Measurements from ENCODE around the gene UIMC1.

UIMC1 gene

GRCh38 chr5:176878463-176878862, 128.1 kb downstream of the UIMC1 start:
- ChIA-PET CTCF (interaction anchor here (1.4 kb wide), 1 partner anchor 11 kb away, joined by 3 read pairs; no protein-coding TSS in a partner anchor), POLR2A (no interaction called here)
- H3K27ac ChIP-seq (ENCODE audit: insufficient read depth in 1 of 2, low read depth in 1 of 2, low read length in 2 of 2, poor library complexity in 1 of 2, severe bottlenecking in 2 of 2), result no peak overlapping the region
- peaks cover 0 to 5% (median 0%) of the 10 kb centered on the region in 5 experiments for H3K9me3 ChIP-seq (ENCODE audit: control extremely low read depth in 1 of 5, control insufficient read depth in 4 of 5, insufficient read depth in 2 of 5, low read depth in 1 of 5, low read length in 4 of 5)
- H3K27me3 ChIP-seq (replicated peaks in 2 of 5; ENCODE audit: control insufficient read depth in 4 of 5, insufficient read depth in 5 of 5, low read length in 4 of 5), result peaks cover 0 to 55% (median 10%) of the 10 kb centered on the region in 5 experiments
- no peak overlapping the region for H3K4me3 ChIP-seq (ENCODE audit: control insufficient read depth in 1 of 7, extremely low read depth in 1 of 7, insufficient read depth in 4 of 7, low read depth in 2 of 7, low read length in 6 of 7)
- no peak for DNase-seq
- H3K36me3 ChIP-seq (ENCODE audit: control insufficient read depth in 4 of 4, insufficient read depth in 4 of 4, low read length in 3 of 4), result no peaks in the 10 kb centered on the region
- WGBS (ENCODE audit: insufficient coverage), result 94% methylated on average over 8 of the region's 12 CpGs
- peaks cover 0 to 18% (median 13%) of the 10 kb centered on the region in 4 experiments for H3K4me1 ChIP-seq (ENCODE audit: control extremely low read depth in 1 of 4, control insufficient read depth in 4 of 4, insufficient read depth in 4 of 4, low read length in 3 of 4)

GRCh38 chr5:176877793-176878331, 128.7 kb downstream of the UIMC1 start:
- WGBS (ENCODE audit: insufficient coverage), result 93% methylated on average over 20 of the region's 21 CpGs
- no peak overlapping the region for H3K4me3 ChIP-seq (ENCODE audit: control insufficient read depth in 1 of 7, extremely low read depth in 1 of 7, insufficient read depth in 4 of 7, low read depth in 2 of 7, low read length in 6 of 7)
- peaks cover 0 to 18% (median 13%) of the 10 kb centered on the region in 4 experiments for H3K4me1 ChIP-seq (ENCODE audit: control extremely low read depth in 1 of 4, control insufficient read depth in 4 of 4, insufficient read depth in 4 of 4, low read length in 3 of 4)
- ChIA-PET POLR2A (no interaction called here), CTCF (interaction anchor here (1.4 kb wide), 1 partner anchor 10 kb away, joined by 3 read pairs; no protein-coding TSS in a partner anchor)
- peaks cover 0 to 5% (median 0%) of the 10 kb centered on the region in 5 experiments for H3K9me3 ChIP-seq (ENCODE audit: control extremely low read depth in 1 of 5, control insufficient read depth in 4 of 5, insufficient read depth in 2 of 5, low read depth in 1 of 5, low read length in 4 of 5)
- H3K27ac ChIP-seq (ENCODE audit: insufficient read depth in 1 of 2, low read depth in 1 of 2, low read length in 2 of 2, poor library complexity in 1 of 2, severe bottlenecking in 2 of 2), result no peak overlapping the region
- H3K36me3 ChIP-seq (ENCODE audit: control insufficient read depth in 4 of 4, insufficient read depth in 4 of 4, low read length in 3 of 4), result no peaks in the 10 kb centered on the region
- DNase-seq, result no peak
- peaks cover 0 to 55% (median 10%) of the 10 kb centered on the region in 5 experiments for H3K27me3 ChIP-seq (replicated peaks in 2 of 5; ENCODE audit: control insufficient read depth in 4 of 5, insufficient read depth in 5 of 5, low read length in 4 of 5)

GRCh38 chr5:176876506-176877431, 129.8 kb downstream of the UIMC1 start:
- Histone ChIP-seq H3K36me3 (ENCODE audit: control insufficient read depth in 4 of 4, insufficient read depth in 4 of 4, low read length in 3 of 4) (no peaks in the 10 kb centered on the region), H3K9me3 (ENCODE audit: control extremely low read depth in 1 of 5, control insufficient read depth in 4 of 5, insufficient read depth in 2 of 5, low read depth in 1 of 5, low read length in 4 of 5) (peaks cover 0 to 5% (median 0%) of the 10 kb centered on the region in 5 experiments), H3K27me3 (replicated peaks in 2 of 5; ENCODE audit: control insufficient read depth in 4 of 5, insufficient read depth in 5 of 5, low read length in 4 of 5) (peaks cover 0 to 50% (median 9%) of the 10 kb centered on the region in 5 experiments), H3K27ac (ENCODE audit: insufficient read depth in 1 of 2, low read depth in 1 of 2, low read length in 2 of 2, poor library complexity in 1 of 2, severe bottlenecking in 2 of 2) (no peak overlapping the region), H3K4me3 (ENCODE audit: control insufficient read depth in 1 of 7, extremely low read depth in 1 of 7, insufficient read depth in 4 of 7, low read depth in 2 of 7, low read length in 6 of 7) (no peak overlapping the region), H3K4me1 (ENCODE audit: control extremely low read depth in 1 of 4, control insufficient read depth in 4 of 4, insufficient read depth in 4 of 4, low read length in 3 of 4) (peaks cover 0 to 18% (median 13%) of the 10 kb centered on the region in 4 experiments)
- no peak for DNase-seq
- POLR2A ChIA-PET, result interaction anchor here (0.6 kb wide), 1 partner anchor 10 kb away, joined by 5 read pairs; no protein-coding TSS in a partner anchor
- 96% methylated on average over 7 of the region's 24 CpGs for WGBS (ENCODE audit: insufficient coverage)
- CTCF ChIA-PET, result interaction anchor here (1.2 kb wide), 1 partner anchor 260 kb away, joined by 3 read pairs; no protein-coding TSS in a partner anchor

- CTCF ChIA-PET, result interaction anchor here (1.2 kb wide), 1 partner anchor 261 kb away, joined by 3 read pairs; no protein-coding TSS in a partner anchor
- peak; percentile 42 to 81 (median 77) for DNase-seq
- Histone ChIP-seq H3K27me3 (replicated peaks in 2 of 5; ENCODE audit: control insufficient read depth in 4 of 5, insufficient read depth in 5 of 5, low read length in 4 of 5) (peaks cover 0 to 48% (median 9%) of the 10 kb centered on the region in 5 experiments), H3K4me1 (ENCODE audit: control extremely low read depth in 1 of 4, control insufficient read depth in 4 of 4, insufficient read depth in 4 of 4, low read length in 3 of 4) (peaks cover 0 to 18% (median 13%) of the 10 kb centered on the region in 4 experiments), H3K9me3 (ENCODE audit: control extremely low read depth in 1 of 5, control insufficient read depth in 4 of 5, insufficient read depth in 2 of 5, low read depth in 1 of 5, low read length in 4 of 5) (peaks cover 0 to 5% (median 0%) of the 10 kb centered on the region in 5 experiments), H3K36me3 (ENCODE audit: control insufficient read depth in 4 of 4, insufficient read depth in 4 of 4, low read length in 3 of 4) (no peaks in the 10 kb centered on the region), H3K27ac (ENCODE audit: insufficient read depth in 1 of 2, low read depth in 1 of 2, low read length in 2 of 2, poor library complexity in 1 of 2, severe bottlenecking in 2 of 2) (no peak overlapping the region), H3K4me3 (ENCODE audit: control insufficient read depth in 1 of 7, extremely low read depth in 1 of 7, insufficient read depth in 4 of 7, low read depth in 2 of 7, low read length in 6 of 7) (peak overlapping the region in 2 of 7 experiments; percentile 19 to 53)
- POLR2A ChIA-PET, result interaction anchor here (0.6 kb wide), 1 partner anchor 10 kb away, joined by 5 read pairs; no protein-coding TSS in a partner anchor
- 5% methylated on average over 22 of the region's 27 CpGs for WGBS (ENCODE audit: insufficient coverage)
These were observed 130.6 kb downstream of the UIMC1 start for GRCh38 chr5:176875783-176876505.

GRCh38 chr5:176875014-176875550, 131.5 kb downstream of the UIMC1 start:
- H3K9me3 ChIP-seq (ENCODE audit: control extremely low read depth in 1 of 5, control insufficient read depth in 4 of 5, insufficient read depth in 2 of 5, low read depth in 1 of 5, low read length in 4 of 5), result peaks cover 0 to 9% (median 0%) of the 10 kb centered on the region in 5 experiments
- no peaks in the 10 kb centered on the region for H3K36me3 ChIP-seq (ENCODE audit: control insufficient read depth in 4 of 4, insufficient read depth in 4 of 4, low read length in 3 of 4)
- H3K4me1 ChIP-seq (ENCODE audit: control extremely low read depth in 1 of 4, control insufficient read depth in 4 of 4, insufficient read depth in 4 of 4, low read length in 3 of 4), result peaks cover 0 to 18% (median 13%) of the 10 kb centered on the region in 4 experiments
- CTCF ChIA-PET, result no interaction called here
- 80% methylated on average over 17 of the region's 17 CpGs for WGBS (ENCODE audit: insufficient coverage)
- H3K27me3 ChIP-seq (replicated peaks in 2 of 5; ENCODE audit: control insufficient read depth in 4 of 5, insufficient read depth in 5 of 5, low read length in 4 of 5), result peaks cover 0 to 48% (median 9%) of the 10 kb centered on the region in 5 experiments
- DNase-seq, result no peak
- POLR2A ChIA-PET, result no interaction called here
- no peak overlapping the region for H3K4me3 ChIP-seq (ENCODE audit: control insufficient read depth in 1 of 7, extremely low read depth in 1 of 7, insufficient read depth in 4 of 7, low read depth in 2 of 7, low read length in 6 of 7)
- H3K27ac ChIP-seq (ENCODE audit: insufficient read depth in 1 of 2, low read depth in 1 of 2, low read length in 2 of 2, poor library complexity in 1 of 2, severe bottlenecking in 2 of 2), result no peak overlapping the region

- ChIA-PET POLR2A (no interaction called here), CTCF (no interaction called here)
- DNase-seq, result no peak
- no peak overlapping the region for H3K27ac ChIP-seq (ENCODE audit: insufficient read depth in 1 of 2, low read depth in 1 of 2, low read length in 2 of 2, poor library complexity in 1 of 2, severe bottlenecking in 2 of 2)
- no peaks in the 10 kb centered on the region for H3K36me3 ChIP-seq (ENCODE audit: control insufficient read depth in 4 of 4, insufficient read depth in 4 of 4, low read length in 3 of 4)
- WGBS (ENCODE audit: insufficient coverage), result 85% methylated on average over 4 of the region's 20 CpGs
- H3K9me3 ChIP-seq (ENCODE audit: control extremely low read depth in 1 of 5, control insufficient read depth in 4 of 5, insufficient read depth in 2 of 5, low read depth in 1 of 5, low read length in 4 of 5), result peaks cover 0 to 9% (median 0%) of the 10 kb centered on the region in 5 experiments
- H3K4me1 ChIP-seq (ENCODE audit: control extremely low read depth in 1 of 4, control insufficient read depth in 4 of 4, insufficient read depth in 4 of 4, low read length in 3 of 4), result peaks cover 0 to 18% (median 13%) of the 10 kb centered on the region in 4 experiments
- H3K27me3 ChIP-seq (replicated peaks in 2 of 5; ENCODE audit: control insufficient read depth in 4 of 5, insufficient read depth in 5 of 5, low read length in 4 of 5), result peaks cover 0 to 48% (median 9%) of the 10 kb centered on the region in 5 experiments
- no peak overlapping the region for H3K4me3 ChIP-seq (ENCODE audit: control insufficient read depth in 1 of 7, extremely low read depth in 1 of 7, insufficient read depth in 4 of 7, low read depth in 2 of 7, low read length in 6 of 7)
These were observed 132.3 kb downstream of the UIMC1 start for GRCh38 chr5:176874198-176874780.
